HepG2 (cell line): ENCODE data around the gene CDC37. TPM values are rescaled to one million over a fixed set of nuclear protein-coding genes. Genes with fewer than 3 reads are reported as not detected.

ENCODE experiments used
- BCL6 ChIP-seq: IDR thresholded peaks from 2 replicates; pipeline ENCODE4 v1.6.1; 2016; ENCODE audit warnings: missing genetic modification reagents, missing compliant biosample characterization
- CC2D1A ChIP-seq: sonication (generic); formaldehyde crosslinking; IDR thresholded peaks from 2 replicates; pipeline ENCODE4 v1.8.1; 2023; ENCODE audit warnings: mild to moderate bottlenecking, missing genetic modification reagents
- DNMT3B ChIP-seq: conservative IDR thresholded peaks from 2 replicates; pipeline ENCODE4 v1.6.1; 2016; ENCODE audit warnings: missing biosample characterization, control low read depth
- DRAP1 ChIP-seq: IDR thresholded peaks from 2 replicates; pipeline ENCODE4 v1.6.1; 2016; ENCODE audit warnings: missing genetic modification reagents, missing compliant biosample characterization
- ETV6 ChIP-seq: sonication (generic); formaldehyde crosslinking; conservative IDR thresholded peaks from 2 replicates; pipeline ENCODE4 v1.4.0; 2020; ENCODE audit warnings: missing genetic modification reagents
- HOXA5 ChIP-seq: sonication (generic); formaldehyde crosslinking; IDR thresholded peaks from 2 replicates; pipeline ENCODE4 v1.4.0; 2020; ENCODE audit warnings: missing genetic modification reagents
- MAFG ChIP-seq: sonication (generic); formaldehyde crosslinking; IDR thresholded peaks from 2 replicates; pipeline ENCODE4 v1.5.1; 2020; ENCODE audit warnings: mild to moderate bottlenecking, missing genetic modification reagents
- MIXL1 ChIP-seq: IDR thresholded peaks from 2 replicates; pipeline ENCODE4 v1.6.1; 2016
- PATZ1 ChIP-seq: sonication (generic); formaldehyde crosslinking; IDR thresholded peaks from 2 replicates; pipeline ENCODE4 v1.4.0; 2020; ENCODE audit warnings: missing genetic modification reagents
- RAD51 ChIP-seq: fragments of 450-650 bp; IDR thresholded peaks from 2 replicates; pipeline ENCODE4 v1.6.1; 2016; ENCODE audit warnings: borderline replicate concordance
- RFXANK ChIP-seq: IDR thresholded peaks from 2 replicates; pipeline ENCODE4 v1.6.1; 2016
- SIX4 ChIP-seq: sonication (generic); formaldehyde crosslinking; IDR thresholded peaks from 2 replicates; pipeline ENCODE4 v1.4.0; 2020; ENCODE audit warnings: missing genetic modification reagents
- TBX3 ChIP-seq: fragments of 450-650 bp; IDR thresholded peaks from 2 replicates; pipeline ENCODE4 v1.6.1; 2017; ENCODE audit warnings: antibody characterized with exemption, mild to moderate bottlenecking, inconsistent platforms, borderline replicate concordance
- TRIM22 ChIP-seq: fragments of 450-650 bp; IDR thresholded peaks from 2 replicates; pipeline ENCODE4 v1.6.1; 2017
- ZEB1 ChIP-seq: IDR thresholded peaks from 2 replicates; pipeline ENCODE4 v1.6.1; 2012; ENCODE audit warnings: mild to moderate bottlenecking, low read depth, inconsistent platforms; ENCODE audit not compliant: insufficient replicate concordance
- ZFYVE20 ChIP-seq: sonication (generic); formaldehyde crosslinking; IDR thresholded peaks from 2 replicates; pipeline ENCODE4 v1.8.0; 2023; ENCODE audit warnings: low read depth, mild to moderate bottlenecking, moderate library complexity, missing genetic modification reagents, borderline replicate concordance
- ZNF224 ChIP-seq: sonication (generic); formaldehyde crosslinking; IDR thresholded peaks from 2 replicates; pipeline ENCODE4 v1.5.0; 2020; ENCODE audit warnings: mild to moderate bottlenecking, missing genetic modification reagents
- ZNF543 ChIP-seq: sonication (generic); formaldehyde crosslinking; IDR thresholded peaks from 2 replicates; pipeline ENCODE4 v1.4.0; 2020; ENCODE audit warnings: mild to moderate bottlenecking, missing genetic modification reagents
- ZNF577 ChIP-seq: sonication (generic); formaldehyde crosslinking; IDR thresholded peaks from 2 replicates; pipeline ENCODE4 v1.4.0; 2020; ENCODE audit warnings: mild to moderate bottlenecking, low read depth, missing genetic modification reagents, borderline replicate concordance
- ZNF605 ChIP-seq: sonication (generic); formaldehyde crosslinking; IDR thresholded peaks from 2 replicates; pipeline ENCODE4 v1.8.0; 2022; ENCODE audit warnings: mild to moderate bottlenecking, missing genetic modification reagents
- ZNF737 ChIP-seq: sonication (generic); formaldehyde crosslinking; IDR thresholded peaks from 2 replicates; pipeline ENCODE4 v1.5.0; 2020; ENCODE audit warnings: missing genetic modification reagents, mild to moderate bottlenecking, borderline replicate concordance
- ZNF770 ChIP-seq: sonication (generic); formaldehyde crosslinking; IDR thresholded peaks from 2 replicates; pipeline ENCODE4 v1.5.0; 2020; ENCODE audit warnings: mild to moderate bottlenecking, missing genetic modification reagents
- ZNF883 ChIP-seq: sonication (generic); formaldehyde crosslinking; IDR thresholded peaks from 2 replicates; pipeline ENCODE4 v1.5.1; 2020; ENCODE audit warnings: mild to moderate bottlenecking, missing genetic modification reagents; ENCODE audit errors: not compliant biosample characterization
- polyA plus RNA-seq, 8 experiments: library from polyadenylated mRNA; depleted of rRNA in 3 of 8; stranded (reverse) in 7 of 8; unstranded in 1 of 8; fragments of >200 nt; fragmentation: Illumina TruSeq in 4 of 8; extraction: Trizol in 4 of 8; gene quantifications; 2 replicates each; pipeline versions ENCODE4 v1.2.1 to v1.2.3, GENCODE V29; 2011 to 2016; ENCODE audit warnings: low read depth in 4 of 8, missing spikeins in 1 of 8, mixed read lengths in 1 of 8; ENCODE audit not compliant: insufficient read depth in 1 of 8
- total RNA-seq, 5 experiments: library from RNA; depleted of rRNA; stranded (reverse); fragments of >200 nt; fragmentation: Illumina TruSeq; extraction: Trizol; gene quantifications; 2 replicates each; pipeline ENCODE4 v1.2.3, GENCODE V29; 2016; ENCODE audit warnings: low read depth in 1 of 5
- TF ChIP-seq, protein P1 (sequence below): IDR thresholded peaks from 2 replicates; pipeline ENCODE4 v1.6.1; 2016; ENCODE audit warnings: low read depth, borderline replicate concordance

The CDC37 gene
- total and polyA plus RNA-seq, 2 of the 13 experiments (the other 11 are each of a cell fraction or from before 2014, with no cell fraction given): 158 to 177 TPM

DNA sequence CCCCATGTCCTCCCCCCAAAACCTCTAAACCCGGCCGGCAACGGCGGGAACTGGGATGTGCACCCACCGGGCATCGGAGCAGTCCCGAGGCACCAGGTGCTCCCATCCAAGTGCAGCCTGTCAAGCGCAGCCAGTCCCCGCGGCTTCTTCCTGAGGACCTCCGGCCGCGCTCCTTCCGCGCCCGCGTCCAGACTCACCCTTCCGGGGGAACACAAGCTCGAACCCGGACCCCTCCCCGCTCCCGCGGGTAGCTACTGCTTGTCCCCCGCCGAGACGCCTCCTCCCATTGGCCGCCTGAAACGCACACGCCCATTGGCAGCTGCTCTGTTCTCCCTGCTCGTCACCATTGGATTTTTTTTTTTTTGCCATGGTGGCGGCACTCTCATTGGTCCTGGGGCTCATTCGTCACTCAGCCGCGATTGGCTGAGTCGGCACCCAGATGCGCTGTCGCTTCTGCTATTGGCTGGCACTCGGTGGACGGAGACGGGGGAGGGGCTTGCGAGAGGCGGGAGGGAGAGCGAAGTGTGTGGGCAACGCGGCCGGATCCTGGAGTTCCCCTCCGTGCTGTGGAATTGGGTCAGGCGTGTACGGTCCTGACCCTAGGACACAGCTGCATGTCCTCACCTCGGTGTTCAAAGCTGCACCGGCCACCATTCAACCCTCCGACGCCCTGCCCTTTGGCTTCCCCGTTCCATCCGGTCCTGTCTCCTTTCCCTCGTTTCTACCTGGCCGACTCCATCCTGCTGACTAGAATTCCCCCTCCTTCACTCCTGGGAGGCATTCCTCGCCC is 22.8 kb downstream of the CDC37 start, which contains the start of gene TYK2 (continued):
- TF ChIP-seq, protein P1, sequence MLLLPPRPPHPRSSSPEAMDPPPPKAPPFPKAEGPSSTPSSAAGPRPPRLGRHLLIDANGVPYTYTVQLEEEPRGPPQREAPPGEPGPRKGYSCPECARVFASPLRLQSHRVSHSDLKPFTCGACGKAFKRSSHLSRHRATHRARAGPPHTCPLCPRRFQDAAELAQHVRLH (CRISPR knock-in tag): peak; percentile 59
- TF ChIP-seq MAFG (no peak), BCL6 (CRISPR knock-in tag) (no peak; the same call in 1 of the 2 replicates), RFXANK (CRISPR knock-in tag) (peak; percentile 97), ZNF224 (CRISPR knock-in tag) (peak; percentile 69; the same call in 1 of the 2 replicates), TRIM22 (no peak), CC2D1A (CRISPR knock-in tag) (no peak), ZFYVE20 (0 out of 2 replicates have a peak, but pooled peaks have one; percentile 53), ZNF883 (CRISPR knock-in tag) (peak; percentile 64), ETV6 (CRISPR knock-in tag) (no peak), SIX4 (CRISPR knock-in tag) (no peak), HOXA5 (CRISPR knock-in tag) (no peak), ZEB1 (no peak), ZNF577 (CRISPR knock-in tag) (no peak), MIXL1 (CRISPR knock-in tag) (no peak), DNMT3B (CRISPR knock-in tag) (no peak), ZNF770 (no peak), ZNF605 (no peak), ZNF543 (CRISPR knock-in tag) (no peak), PATZ1 (peak; percentile 79), DRAP1 (CRISPR knock-in tag) (peak; percentile 71; the same call in 1 of the 2 replicates), TBX3 (no peak), RAD51 (no peak), ZNF737 (CRISPR knock-in tag) (no peak)
